Measurements from ENCODE around the gene SLC25A21. TPM values are rescaled to one million over a fixed set of nuclear protein-coding genes. Genes with fewer than 3 reads are reported as not detected.

SLC25A21 gene
- total and polyA plus RNA-seq, 10 of the 15 experiments (the other 5 are each of a cell fraction or from before 2014, with no cell fraction given): 0.06 to 0.72 (median 0.17) TPM; not detected in 3

GRCh38 chr14:37019488-37019887 is 152.9 kb downstream of the SLC25A21 start:
- Histone ChIP-seq H3K9me3 (replicated peaks; ENCODE audit: control insufficient read depth, insufficient read depth, low read length) (no peaks in the 10 kb centered on the region), H3K27me3 (replicated peaks in 1 of 2; ENCODE audit: control insufficient read depth in 2 of 2, insufficient read depth in 2 of 2, low read length in 1 of 2) (no peaks in the 10 kb centered on the region), H3K36me3 (ENCODE audit: control insufficient read depth in 2 of 2, insufficient read depth in 2 of 2, low read length in 1 of 2) (no peaks in the 10 kb centered on the region), H2AFZ (ENCODE audit: control insufficient read depth, low read depth, low read length) (no peak overlapping the region), H4K20me1 (ENCODE audit: control insufficient read depth, insufficient read depth) (no peaks in the 10 kb centered on the region), H3K9ac (ENCODE audit: control insufficient read depth, insufficient read depth, low read length) (no peak overlapping the region), H3K79me2 (ENCODE audit: control insufficient read depth, insufficient read depth, low read length) (no peaks in the 10 kb centered on the region), H3K4me2 (ENCODE audit: control insufficient read depth, insufficient read depth) (no peak overlapping the region), H3K27ac (ENCODE audit: control insufficient read depth, insufficient read depth) (no peak overlapping the region), H3K4me3 (no peak overlapping the region), H3K4me1 (ENCODE audit: control insufficient read depth, insufficient read depth, low read length) (no peaks in the 10 kb centered on the region)
- ATAC-seq (no peak), FAIRE-seq (no peak), DNase-seq (ENCODE audit: low read depth, low spot score) (no peak)
- no peak for TF ChIP-seq MTA2 (IDR thresholded peaks at IDR 0.05; ENCODE audit: low read depth)
- TF ChIP-seq CEBPZ (IDR thresholded peaks at IDR 0.05; ENCODE audit: low read depth, low read length): no peak
- TF ChIP-seq SMAD5 (IDR thresholded peaks at IDR 0.05; ENCODE audit: low read depth): no peak
- no peak for TF ChIP-seq SMAD1 (IDR thresholded peaks at IDR 0.05; ENCODE audit: low read depth, partially characterized antibody)
- TF ChIP-seq MTA3 (IDR thresholded peaks at IDR 0.05; ENCODE audit: borderline replicate concordance, low read length): no peak
- TF ChIP-seq NR2C2 (IDR thresholded peaks at IDR 0.05; ENCODE audit: borderline replicate concordance, control insufficient read depth, insufficient read length, low read depth): no peak
- no peak for TF ChIP-seq JUNB (IDR thresholded peaks at IDR 0.05)
- no peak for TF ChIP-seq KLF5 (IDR thresholded peaks at IDR 0.05; ENCODE audit: partially characterized antibody)
- TF ChIP-seq ELK1 (IDR thresholded peaks at IDR 0.05; ENCODE audit: low read depth, low read length): no peak
- TF ChIP-seq NR2F1 (conservative IDR thresholded peaks at IDR 0.05): no peak
- no peak for TF ChIP-seq RELB (IDR thresholded peaks at IDR 0.05; ENCODE audit: low read depth)
- TF ChIP-seq EZH2 (IDR thresholded peaks at IDR 0.05; ENCODE audit: borderline replicate concordance, control insufficient read depth, low read depth, low read length): no peak
- TF ChIP-seq RAD21 (IDR thresholded peaks at IDR 0.05; ENCODE audit: insufficient read depth, low read depth, low read length): no peak
- no peak for TF ChIP-seq FOS (IDR thresholded peaks at IDR 0.05; ENCODE audit: borderline replicate concordance, extremely low read depth, insufficient read length)
- no peak for TF ChIP-seq SUPT20H (IDR thresholded peaks at IDR 0.05; ENCODE audit: borderline replicate concordance, control insufficient read depth, low read depth, low read length)
- TF ChIP-seq MAX (IDR thresholded peaks at IDR 0.05; ENCODE audit: low read depth, low read length): no peak
- in situ Hi-C loops (cut with MboI) (no loop called here), intact Hi-C loops (cut with micrococcal nuclease; ENCODE audit: unreplicated experiment) (no loop called here)
- no TSS peak for BruUV-seq (replicated peaks)
- 11% methylated on average over 1 of the region's 1 CpG for WGBS (ENCODE audit: insufficient coverage, insufficient replicate concordance, low lambda C conversion rate, missing lambda C conversion rate)
- ChIA-PET RAD21 (ENCODE audit: unreplicated experiment) (no interaction called here), POLR2A (no interaction called here), CTCF (no interaction called here), SMC1A (ENCODE audit: uncharacterized antibody, unreplicated experiment) (no interaction called here)

Measured in GM12878 (cell line).